Right lobe of liver (tissue), 6 donors: Measurements from ENCODE around the gene GDF9. TPM values are rescaled to one million over a fixed set of nuclear protein-coding genes. Genes with fewer than 3 reads are reported as not detected.
"Not testable (repeated sequence)": the region's sequence is repeated elsewhere in the genome, so short reads cannot be mapped to it uniquely, and the experiment has no call there.

ENCODE experiments used
- ATAC-seq, 4 donors: fragments of 200-7000 bp; cut with Tn5 transposase; one replicate each; pipeline ENCODE4 v1.9.1; 2020; ENCODE audit warnings: mild to moderate bottlenecking in 4 of 4, moderate library complexity in 4 of 4
- DNase-seq, 3 donors: peaks; one replicate each; pipeline ENCODE4 v3.0.0-alpha.2; 2020
- H3K27ac ChIP-seq, 3 donors: fragments of 200-600 bp; one replicate each; pipeline ENCODE4 v1.8.0; 2022
- H3K27me3 ChIP-seq, 2 donors: fragments of 200-600 bp; one replicate each; pipeline ENCODE4 v1.8.0; 2022
- H3K36me3 ChIP-seq, 4 donors: fragments of 200-600 bp; sonication (generic) in 1 of 4; one replicate each; pipeline versions ENCODE4 v1.5.1 to v1.8.0; 2017 to 2022; ENCODE audit warnings: control low read depth in 1 of 4
- H3K4me1 ChIP-seq, 4 donors: fragments of 200-600 bp; sonication (generic) in 1 of 4; one replicate each; pipeline versions ENCODE4 v1.5.1 to v1.8.0; 2017 to 2022; ENCODE audit warnings: control low read depth in 1 of 4
- H3K4me3 ChIP-seq, 3 donors: fragments of 200-600 bp; one replicate each; pipeline ENCODE4 v1.8.0; 2022
- H3K9me3 ChIP-seq, 4 donors: fragments of 200-600 bp; sonication (generic) in 1 of 4; one replicate each; pipeline versions ENCODE4 v1.5.1 to v1.8.0; 2017 to 2022; ENCODE audit warnings: control low read depth in 1 of 4
- CTCF ChIP-seq, 4 donors: fragments of 200-600 bp in 3 of 4; fragments of 450-650 bp in 1 of 4; IDR thresholded peaks; one replicate each; pipeline versions ENCODE4 v1.5.1 to v1.8.0; 2016 to 2022; ENCODE audit warnings: antibody characterized with exemption in 4 of 4, mild to moderate bottlenecking in 2 of 4
- POLR2A ChIP-seq: fragments of 450-650 bp; IDR thresholded peaks from one replicate; pipeline ENCODE4 v1.6.1; 2017; ENCODE audit warnings: antibody characterized with exemption, mild to moderate bottlenecking
- WGBS: methylation state at CpG from one replicate; pipeline ENCODE4 v1.1.6; 2018; ENCODE audit warnings: low coverage, low lambda C conversion rate; ENCODE audit not compliant: insufficient coverage; ENCODE audit errors: missing lambda C conversion rate; 5-methylcytosine and 5-hydroxymethylcytosine counted together
- intact Hi-C, 2 donors: fragments of 100-400 bp; cut with DNase I; formaldehyde crosslinking; loops; one replicate each; pipeline versions ENCODE4 v1.11.2 to v1.14.1; 2022
- total RNA-seq, 6 experiments: library from RNA; depleted of rRNA in 2 of 6; stranded (reverse); fragments of >200 nt in 2 of 6; fragmentation: NEBNext Ultra II Directional in 3 of 6; extraction: Animal tissue kit (Norgen Biotek cat#: 25700) in 3 of 6; gene quantifications; one replicate each; pipeline versions ENCODE4 v1.1.0 to v1.2.4, GENCODE V29; 2016 to 2023
- donor health status: DM: no; HTN: yes; CAD: no.
- donor health status: DM: no; HTN: no; CAD: no.
- donor health status: DM: no; HTN: no; CAD: no.
- donor health status: DM: no; HTN: yes; CAD: no.
- donor health status: DM: no; HTN: yes; CAD: no.

GDF9 gene
- total RNA-seq, 6 experiments from 2014 or later, result 0.20 to 0.71 (median 0.48) TPM

- DNase-seq, result no peak
- Histone ChIP-seq H3K27me3 (no peaks in the 10 kb centered on the region), H3K4me3 (no peak overlapping the region), H3K27ac (no peak overlapping the region), H3K4me1 (peaks cover 0 to 3% (median 0%) of the 10 kb centered on the region in 4 donors), H3K36me3 (no peaks in the 10 kb centered on the region), H3K9me3 (no peaks in the 10 kb centered on the region)
- no peak for ATAC-seq
- WGBS, result 71% methylated on average over 2 of the region's 2 CpGs
- no peak for TF ChIP-seq CTCF (IDR thresholded peaks at IDR 0.05)
- no peak for TF ChIP-seq POLR2A
- intact Hi-C loops, result no loop called here
Observed at GRCh38 chr5:132859889-132860437, 6.3 kb downstream of the GDF9 start.

- no peaks in the 10 kb centered on the region for H3K9me3 ChIP-seq
- intact Hi-C loops, result no loop called here
- H3K27me3 ChIP-seq, result no peaks in the 10 kb centered on the region
- DNase-seq (no peak), ATAC-seq (no peak)
- no peak overlapping the region for H3K27ac ChIP-seq
- H3K4me3 ChIP-seq, result no peak overlapping the region
- peaks cover 0 to 28% (median 5%) of the 10 kb centered on the region in 4 donors for H3K4me1 ChIP-seq
- no peak for TF ChIP-seq POLR2A
- TF ChIP-seq CTCF (IDR thresholded peaks at IDR 0.05), result no peak
- no peaks in the 10 kb centered on the region for H3K36me3 ChIP-seq
- WGBS, result 86% methylated on average over 1 of the region's 3 CpGs
Observed at GRCh38 chr5:132856011-132856410, 10.3 kb downstream of the GDF9 start.

GRCh38 chr5:132854992-132855391 is 11.3 kb downstream of the GDF9 start:
- intact Hi-C loops, result not testable (repeated sequence)
- 86% methylated on average over 5 of the region's 5 CpGs for whole genome bisulfite sequencing

GRCh38 chr5:132854301-132854700 is 12.0 kb downstream of the GDF9 start:
- ATAC-seq (peak in 2 of 4 donors; percentile 20 to 27), DNase-seq (no peak)
- Histone ChIP-seq H3K4me1 (peaks cover 0 to 44% (median 10%) of the 10 kb centered on the region in 4 donors), H3K27ac (peak overlapping the region; percentile 64 to 79 (median 73)), H3K36me3 (no peaks in the 10 kb centered on the region), H3K9me3 (no peaks in the 10 kb centered on the region), H3K27me3 (no peaks in the 10 kb centered on the region), H3K4me3 (no peak overlapping the region)
- WGBS, result 12% methylated on average over 3 of the region's 3 CpGs
- TF ChIP-seq POLR2A (no peak), CTCF (IDR thresholded peaks at IDR 0.05) (no peak)
- intact Hi-C loops, result no loop called here

More at GRCh38 chr5:132854992-132855391, 11.3 kb downstream of the GDF9 start:
- peaks cover 0 to 37% (median 7%) of the 10 kb centered on the region in 4 donors for H3K4me1 ChIP-seq
- H3K36me3 ChIP-seq, H3K27me3 ChIP-seq, H3K4me3 ChIP-seq, DNase-seq, H3K9me3 ChIP-seq: not testable (repeated sequence)
- ATAC-seq, result peak in 1 of 4 donors; percentile 26
- H3K27ac ChIP-seq, result peak overlapping the region; percentile 64 to 79 (median 73)

GRCh38 chr5:132853790-132854189 is 12.5 kb downstream of the GDF9 start:
- H3K4me1 ChIP-seq, result peaks cover 0 to 49% (median 13%) of the 10 kb centered on the region in 4 donors
- no peak overlapping the region for H3K4me3 ChIP-seq
- ATAC-seq (peak; percentile 5 to 35 (median 16)), DNase-seq (no peak)
- H3K36me3 ChIP-seq, result no peaks in the 10 kb centered on the region
- H3K27ac ChIP-seq, result peak overlapping the region; percentile 64 to 79 (median 73)
- WGBS, result 5% methylated on average over 1 of the region's 1 CpG
- intact Hi-C loops, result no loop called here
- no peaks in the 10 kb centered on the region for H3K27me3 ChIP-seq
- H3K9me3 ChIP-seq, result no peaks in the 10 kb centered on the region
- TF ChIP-seq CTCF (IDR thresholded peaks at IDR 0.05) (no peak), POLR2A (no peak)
